CD4-positive, alpha-beta T cell treated with Interleukin-10 for 1 hour (primary cell): ENCODE results near the gene PCDHB16.

Source experiments
- DNase-seq: peaks from one replicate; pipeline ENCODE4 v3.0.0-alpha.2; 2020

The PCDHB16 gene

GRCh38 chr5:141234109-141234667, 52.0 kb downstream of the PCDHB16 start:
- no peak for DNase-seq
